Measurements from ENCODE around the gene CLOCK. TPM values are rescaled to one million over a fixed set of nuclear protein-coding genes. Genes with fewer than 3 reads are reported as not detected.
"Not testable (repeated sequence)": the region's sequence is repeated elsewhere in the genome, so short reads cannot be mapped to it uniquely, and the experiment has no call there.

CLOCK gene
- total RNA-seq, 4 donors from 2014 or later = 21.9 to 60.7 (median 34.2) TPM

- TF ChIP-seq POLR2A (IDR thresholded peaks at IDR 0.05) = no peak
- no peak for TF ChIP-seq CTCF (IDR thresholded peaks at IDR 0.05 in 4 of 5, conservative IDR thresholded peaks at IDR 0.05 in 1 of 5)
- in situ Hi-C loops (cut with MboI; ENCODE audit: low sequenced_read_pairs in 4 of 4) (loop anchor here in 1 of 4 donors (25.0 kb wide), 1 partner anchor 566 kb away; no protein-coding TSS in a partner anchor), intact Hi-C loops (cut with DNase I; ENCODE audit: low total_unique reads) (no loop called here)
- Histone ChIP-seq H3K4me3 (peak overlapping the region; percentile 23 to 47 (median 35)), H3K36me3 (no peaks in the 10 kb centered on the region), H3K27me3 (no peaks in the 10 kb centered on the region), H3K4me1 (no peaks in the 10 kb centered on the region), H3K27ac (no peak overlapping the region), H3K9me3 (no peaks in the 10 kb centered on the region)
- peak; percentile 60 to 82 for ATAC-seq
- DNase-seq = peak; percentile 17 to 27
These were observed 6.9 kb upstream of the CLOCK start for GRCh38 chr4:55553441-55554201.

GRCh38 chr4:55551964-55552363, 5.3 kb upstream of the CLOCK start:
- H3K27me3 ChIP-seq; H3K4me3 ChIP-seq; DNase-seq; H3K9me3 ChIP-seq; H3K4me1 ChIP-seq; intact Hi-C loops (cut with DNase I; ENCODE audit: low total_unique reads); ATAC-seq; H3K36me3 ChIP-seq; H3K27ac ChIP-seq: not testable (repeated sequence)
- in situ Hi-C loops (cut with MboI; ENCODE audit: low sequenced_read_pairs in 4 of 4) = loop anchor here in 1 of 4 donors (25.0 kb wide), 1 partner anchor 565 kb away; no protein-coding TSS in a partner anchor

- Histone ChIP-seq H3K4me3 (no peak overlapping the region), H3K27me3 (no peaks in the 10 kb centered on the region), H3K9me3 (no peaks in the 10 kb centered on the region), H3K36me3 (no peaks in the 10 kb centered on the region), H3K27ac (no peak overlapping the region), H3K4me1 (peaks cover 10 to 14% of the 10 kb centered on the region in 2 donors)
- DNase-seq (no peak), ATAC-seq (no peak)
- intact Hi-C loops (cut with DNase I; ENCODE audit: low total_unique reads) = no loop called here
- in situ Hi-C loops (cut with MboI; ENCODE audit: low sequenced_read_pairs in 4 of 4) = loop anchor here in 2 of 4 donors (10.0 to 25.0 kb wide), 4 partner anchors 155 to 563 kb away; partner anchors contain the start of genes SRD5A3 (in 1 of the 2) and TMEM165 (in 1 of the 2)
- TF ChIP-seq POLR2A (IDR thresholded peaks at IDR 0.05) (no peak), CTCF (IDR thresholded peaks at IDR 0.05 in 4 of 5, conservative IDR thresholded peaks at IDR 0.05 in 1 of 5) (no peak)
These were observed 3.2 kb upstream of the CLOCK start for GRCh38 chr4:55549888-55550287.

GRCh38 chr4:55547918-55548317, 1.2 kb upstream of the CLOCK start:
- no peak for TF ChIP-seq POLR2A (IDR thresholded peaks at IDR 0.05)
- no peak for TF ChIP-seq CTCF (IDR thresholded peaks at IDR 0.05 in 4 of 5, conservative IDR thresholded peaks at IDR 0.05 in 1 of 5)
- peaks cover 19 to 25% of the 10 kb centered on the region in 2 donors for H3K4me1 ChIP-seq
- no peaks in the 10 kb centered on the region for H3K36me3 ChIP-seq
- H3K4me3 ChIP-seq = peak overlapping the region in 3 of 4 donors; percentile 81 to 97 (median 94)
- in situ Hi-C loops (cut with MboI; ENCODE audit: low sequenced_read_pairs in 4 of 4) = loop anchor here in 2 of 4 donors (10.0 kb wide), 3 partner anchors 153 to 317 kb away; partner anchors contain the start of genes SRD5A3 (in 1 of the 2) and TMEM165 (in 1 of the 2)
- H3K27me3 ChIP-seq = no peaks in the 10 kb centered on the region
- DNase-seq = no peak
- peak overlapping the region in 3 of 4 donors; percentile 98 to 99 (median 98) for H3K27ac ChIP-seq
- ATAC-seq = no peak
- intact Hi-C loops (cut with DNase I; ENCODE audit: low total_unique reads) = loop anchor here (2.0 kb wide), 2 partner anchors 305 to 319 kb away; partner anchors contain the start of gene EXOC1
- no peaks in the 10 kb centered on the region for H3K9me3 ChIP-seq

GRCh38 chr4:55547466-55547770, 709 bp upstream of the CLOCK start:
- in situ Hi-C loops (cut with MboI; ENCODE audit: low sequenced_read_pairs in 4 of 4) (loop anchor here in 2 of 4 donors (10.0 kb wide), 3 partner anchors 153 to 317 kb away; partner anchors contain the start of genes SRD5A3 (in 1 of the 2) and TMEM165 (in 1 of the 2)), intact Hi-C loops (cut with DNase I; ENCODE audit: low total_unique reads) (loop anchor here (2.0 kb wide), 2 partner anchors 305 to 319 kb away; partner anchors contain the start of gene EXOC1)
- H3K4me1 ChIP-seq = peaks cover 19 to 25% of the 10 kb centered on the region in 2 donors
- no peaks in the 10 kb centered on the region for H3K36me3 ChIP-seq
- H3K9me3 ChIP-seq = no peaks in the 10 kb centered on the region
- DNase-seq (peak in 1 of 2 donors; percentile 5), ATAC-seq (no peak)
- no peaks in the 10 kb centered on the region for H3K27me3 ChIP-seq
- peak overlapping the region; percentile 98 to 99 (median 98) for H3K27ac ChIP-seq
- peak overlapping the region; percentile 81 to 97 (median 93) for H3K4me3 ChIP-seq
- no peak for TF ChIP-seq POLR2A (IDR thresholded peaks at IDR 0.05)
- no peak for TF ChIP-seq CTCF (IDR thresholded peaks at IDR 0.05 in 4 of 5, conservative IDR thresholded peaks at IDR 0.05 in 1 of 5)
